Hepatocyte (in vitro differentiated cells): Measurements from ENCODE around the gene TAP2. TPM values are rescaled to one million over a fixed set of nuclear protein-coding genes. Genes with fewer than 3 reads are reported as not detected.
"Not testable (repeated sequence)": the region's sequence is repeated elsewhere in the genome, so short reads cannot be mapped to it uniquely, and the experiment has no call there.

Source experiments
- DNase-seq: peaks from one replicate; pipeline ENCODE4 v3.0.0-alpha.2; 2016; ENCODE audit warnings: low spot score
- H2AFZ ChIP-seq: fragments of 200-600 bp; sonication (generic); 2 replicates; pipeline ENCODE4 v1.6.0; 2016; ENCODE audit warnings: antibody characterized with exemption, mild to moderate bottlenecking
- H3K27ac ChIP-seq: fragments of 200-600 bp; sonication (generic); 2 replicates; pipeline ENCODE4 v1.5.1; 2016; ENCODE audit warnings: mild to moderate bottlenecking
- H3K27me3 ChIP-seq: fragments of 200-600 bp; sonication (generic); 2 replicates; pipeline ENCODE4 v1.6.1; 2016
- H3K36me3 ChIP-seq: fragments of 200-600 bp; sonication (generic); replicated peaks from 2 replicates; pipeline ENCODE4 v1.5.1; 2016; ENCODE audit warnings: low read depth; ENCODE audit not compliant: insufficient read depth
- H3K4me1 ChIP-seq: fragments of 200-600 bp; sonication (generic); 2 replicates; pipeline ENCODE4 v1.5.1; 2016; ENCODE audit warnings: mild to moderate bottlenecking, moderate library complexity; ENCODE audit not compliant: insufficient read depth
- H3K4me2 ChIP-seq: fragments of 200-600 bp; sonication (generic); 2 replicates; pipeline ENCODE4 v1.6.0; 2016
- H3K4me3 ChIP-seq: fragments of 200-600 bp; sonication (generic); 2 replicates; pipeline ENCODE4 v1.5.1; 2016; ENCODE audit warnings: mild to moderate bottlenecking
- H3K79me2 ChIP-seq: fragments of 200-600 bp; sonication (generic); 2 replicates; pipeline ENCODE4 v1.6.0; 2017; ENCODE audit warnings: mild to moderate bottlenecking
- H3K9me2 ChIP-seq: fragments of 200-600 bp; sonication (generic); replicated peaks from 2 replicates; pipeline ENCODE4 v1.6.0; 2017; ENCODE audit warnings: mild to moderate bottlenecking; ENCODE audit not compliant: insufficient read depth
- H3K9me3 ChIP-seq: fragments of 200-600 bp; sonication (generic); 2 replicates; pipeline ENCODE4 v1.5.1; 2016; ENCODE audit warnings: low read depth, mild to moderate bottlenecking
- H4K20me1 ChIP-seq: fragments of 200-600 bp; sonication (generic); 2 replicates; pipeline ENCODE4 v1.6.0; 2016; ENCODE audit warnings: mild to moderate bottlenecking; ENCODE audit not compliant: insufficient read depth, poor library complexity, severe bottlenecking
- CTCF ChIP-seq: fragments of 200-600 bp; sonication (generic); IDR thresholded peaks from 2 replicates; pipeline ENCODE4 v1.5.1; 2016; ENCODE audit warnings: antibody characterized with exemption, mild to moderate bottlenecking; ENCODE audit not compliant: poor library complexity
- EZH2 ChIP-seq: fragments of 200-600 bp; sonication (generic); IDR thresholded peaks from 2 replicates; pipeline ENCODE4 v1.6.1; 2016; ENCODE audit warnings: antibody characterized with exemption, mild to moderate bottlenecking, borderline replicate concordance
- EZH2phosphoT487 ChIP-seq: fragments of 200-600 bp; sonication (generic); IDR thresholded peaks from one replicate; pipeline ENCODE4 v1.6.1; 2018; ENCODE audit warnings: antibody characterized with exemption, mild to moderate bottlenecking, low read depth, moderate library complexity; ENCODE audit not compliant: unreplicated experiment, severe bottlenecking
- WGBS: methylation state at CpG from one replicate; pipeline ENCODE4 v1.1.6; 2016; ENCODE audit warnings: low lambda C conversion rate; ENCODE audit errors: missing lambda C conversion rate; 5-methylcytosine and 5-hydroxymethylcytosine counted together
- polyA plus RNA-seq: library from polyadenylated mRNA; unstranded; fragments of >200 nt; fragmentation: Nextera tagmentation; extraction: Ambion mirVana; gene quantifications from 2 replicates; pipeline ENCODE4 v1.2.1, GENCODE V29; 2016
- total RNA-seq: library from RNA; depleted of rRNA; stranded (reverse); fragments of >200 nt; gene quantifications from 2 replicates; pipeline ENCODE4 v1.2.3, GENCODE V29; 2014

TAP2 gene
- total and polyA plus RNA-seq, 2 experiments from 2014 or later, result 1.2 to 11.7 TPM

- H4K20me1 ChIP-seq, result no peaks in the 10 kb centered on the region
- no peaks in the 10 kb centered on the region for H3K4me1 ChIP-seq
- WGBS, result 86% methylated on average over 5 of the region's 5 CpGs
- TF ChIP-seq CTCF, result no peak
- TF ChIP-seq EZH2, result no peak
- TF ChIP-seq EZH2phosphoT487, result no peak
- no peaks in the 10 kb centered on the region for H3K9me3 ChIP-seq
- no peak overlapping the region for H3K4me2 ChIP-seq
- DNase-seq, result no peak
- peaks cover 21% of the 10 kb centered on the region for H3K27me3 ChIP-seq
- no peaks in the 10 kb centered on the region for H3K36me3 ChIP-seq
- no peaks in the 10 kb centered on the region for H3K79me2 ChIP-seq
- no peak overlapping the region for H2AFZ ChIP-seq
- H3K9me2 ChIP-seq, result no peaks in the 10 kb centered on the region
- H3K27ac ChIP-seq, result no peak overlapping the region
- no peak overlapping the region for H3K4me3 ChIP-seq
Measured at GRCh38 chr6:32807020-32807580, 31.4 kb downstream of the TAP2 start.

- not testable (repeated sequence) for H3K4me1 ChIP-seq, H3K9me3 ChIP-seq, H3K9me2 ChIP-seq, H3K4me3 ChIP-seq, H4K20me1 ChIP-seq, H3K4me2 ChIP-seq, H3K27ac ChIP-seq, H2AFZ ChIP-seq, H3K79me2 ChIP-seq, H3K36me3 ChIP-seq, DNase-seq
- H3K27me3 ChIP-seq, result peaks cover 36% of the 10 kb centered on the region
Measured at GRCh38 chr6:32805404-32805803, 33.1 kb downstream of the TAP2 start.

- H2AFZ ChIP-seq, result no peak overlapping the region
- no peaks in the 10 kb centered on the region for H3K36me3 ChIP-seq
- no peak overlapping the region for H3K4me2 ChIP-seq
- H3K4me3 ChIP-seq, result no peak overlapping the region
- no peak overlapping the region for H3K27ac ChIP-seq
- H3K79me2 ChIP-seq, result no peaks in the 10 kb centered on the region
- DNase-seq, result no peak
- no peaks in the 10 kb centered on the region for H4K20me1 ChIP-seq
- H3K9me3 ChIP-seq, result no peaks in the 10 kb centered on the region
- peaks cover 36% of the 10 kb centered on the region for H3K27me3 ChIP-seq
- no peaks in the 10 kb centered on the region for H3K4me1 ChIP-seq
- no peaks in the 10 kb centered on the region for H3K9me2 ChIP-seq
- 84% methylated on average over 2 of the region's 2 CpGs for WGBS
- no peak for TF ChIP-seq EZH2phosphoT487
- TF ChIP-seq CTCF, result no peak
- no peak for TF ChIP-seq EZH2
Measured at GRCh38 chr6:32803416-32803815, 35.1 kb downstream of the TAP2 start.

GRCh38 chr6:32799740-32800139 is 38.8 kb downstream of the TAP2 start:
- Histone ChIP-seq H3K36me3 (no peaks in the 10 kb centered on the region), H2AFZ (no peak overlapping the region), H3K9me2 (no peaks in the 10 kb centered on the region), H4K20me1 (no peaks in the 10 kb centered on the region), H3K4me1 (no peaks in the 10 kb centered on the region), H3K4me2 (no peak overlapping the region), H3K27ac (no peak overlapping the region), H3K27me3 (peaks cover 44% of the 10 kb centered on the region), H3K4me3 (no peak overlapping the region), H3K9me3 (no peaks in the 10 kb centered on the region), H3K79me2 (no peaks in the 10 kb centered on the region)
- DNase-seq, result no peak
- 60% methylated on average over 3 of the region's 3 CpGs for WGBS
- TF ChIP-seq EZH2phosphoT487 (no peak), EZH2 (no peak), CTCF (no peak)
